Measurements from ENCODE around the gene UHRF1. TPM values are rescaled to one million over a fixed set of nuclear protein-coding genes. Genes with fewer than 3 reads are reported as not detected.

Gene UHRF1
- total and polyA plus RNA-seq, 2 of the 13 experiments (the other 11 are each of a cell fraction or from before 2014, with no cell fraction given): 6.8 to 78.4 TPM

GRCh38 chr19:4972509-4973230 lies 63.4 kb downstream of the UHRF1 start (continued):
- peak; percentile 44; the same call in 1 of the 2 replicates for TF ChIP-seq ARID5B (CRISPR knock-in tag; IDR thresholded peaks at IDR 0.05)
- TF ChIP-seq MED1 (CRISPR knock-in tag; IDR thresholded peaks at IDR 0.05): 0 out of 2 replicates have a peak, but pooled peaks have one; percentile 10
- no peak for TF ChIP-seq TFAP4 (IDR thresholded peaks at IDR 0.05; ENCODE audit: borderline replicate concordance, low read depth)
- no peak for TF ChIP-seq KLF6 (CRISPR knock-in tag; IDR thresholded peaks at IDR 0.05)
- no peak for TF ChIP-seq TARDBP (CRISPR knock-in tag; IDR thresholded peaks at IDR 0.05)
- TF ChIP-seq NFKBIZ (CRISPR knock-in tag; IDR thresholded peaks at IDR 0.05): no peak
- TF ChIP-seq SRF (IDR thresholded peaks at IDR 0.05; ENCODE audit: low read depth, low read length): no peak
- peak; percentile 64; the same call in 1 of the 2 replicates for TF ChIP-seq ZNF317 (CRISPR knock-in tag; IDR thresholded peaks at IDR 0.05)
- peak; percentile 68 for TF ChIP-seq ZFX (CRISPR knock-in tag; IDR thresholded peaks at IDR 0.05; ENCODE audit: low read depth)
- no peak for TF ChIP-seq ZNF891 (CRISPR knock-in tag; IDR thresholded peaks at IDR 0.05)
- no peak for TF ChIP-seq ZNF615 (CRISPR knock-in tag; IDR thresholded peaks at IDR 0.05; ENCODE audit: borderline replicate concordance)
- TF ChIP-seq SNAPC2 (CRISPR knock-in tag; IDR thresholded peaks at IDR 0.05): no peak
- TF ChIP-seq ZC3H4 (CRISPR knock-in tag; IDR thresholded peaks at IDR 0.05; ENCODE audit: borderline replicate concordance): no peak
- no peak for TF ChIP-seq ZSCAN29 (CRISPR knock-in tag; conservative IDR thresholded peaks at IDR 0.05)
- TF ChIP-seq ZNF329 (CRISPR knock-in tag; IDR thresholded peaks at IDR 0.05; ENCODE audit: low read depth): no peak
- TF ChIP-seq REL (CRISPR knock-in tag; conservative IDR thresholded peaks at IDR 0.05): no peak
- TF ChIP-seq HHEX (CRISPR knock-in tag; IDR thresholded peaks at IDR 0.05): no peak
- no peak for TF ChIP-seq ZNF646 (CRISPR knock-in tag; IDR thresholded peaks at IDR 0.05)
- no peak for TF ChIP-seq HOXA9 (CRISPR knock-in tag; IDR thresholded peaks at IDR 0.05; ENCODE audit: borderline replicate concordance)
- no peak for TF ChIP-seq ZNF331 (CRISPR knock-in tag; IDR thresholded peaks at IDR 0.05)
